K562 (cell line): Measurements from ENCODE around the gene SERTAD1. TPM values are rescaled to one million over a fixed set of nuclear protein-coding genes. Genes with fewer than 3 reads are reported as not detected.

ENCODE experiments used
- ATAC-seq: fragments of 200-7000 bp; cut with Tn5 transposase; 3 replicates; pipeline ENCODE4 v1.9.1; 2020; ENCODE audit warnings: moderate library complexity
- BruUV-seq: library from RNA; stranded (reverse); fragments of 400-500 nt; replicated peaks from 2 replicates; lab custom pipeline; 2021; lab: Mats Ljungman, UMichigan
- CTCF ChIA-PET: fragments of 300-600 bp; formaldehyde crosslinking; extraction: SDS; loops from one replicate; lab custom pipeline; 2021; ENCODE audit warnings: low intra/inter-chr PET ratio; lab: Yijun Ruan, JAX
- POLR2A ChIA-PET: fragments of 300-600, 350-650 bp; sonication (Branson Sonifier 250); formaldehyde crosslinking; extraction: SDS; loops from one replicate; lab custom pipeline; 2021; ENCODE audit warnings: antibody characterized with exemption, inconsistent platforms; lab: Yijun Ruan, JAX
- DNase-seq, 4 experiments: peaks; one replicate each; pipeline versions ENCODE4 v3.0.0 to v3.0.0-alpha.2; 2011 to 2018; ENCODE audit warnings: low spot score in 3 of 4, mixed read lengths in 3 of 4; ENCODE audit errors: extremely low read depth in 1 of 4
- FAIRE-seq: peaks from 2 replicates; lab custom pipeline; 2011; peaks lifted over from hg19 to GRCh38; lab: Jason Lieb, UNC
- H2AFZ ChIP-seq: 2 replicates; pipeline ENCODE4 v1.6.0; 2011; ENCODE audit warnings: low read depth, low read length, control low read depth, inconsistent platforms
- H3K27ac ChIP-seq: fragments of 200-600 bp; 3 replicates; pipeline ENCODE4 v1.8.0; 2011; ENCODE audit warnings: low read depth, mild to moderate bottlenecking, control low read depth, inconsistent platforms, low read length, moderate library complexity, mixed read lengths; ENCODE audit errors: extremely low read depth
- H3K27me3 ChIP-seq, 2 experiments: fragments of 300-600 bp in 1 of 2; 2 replicates in 1 of 2; 3 replicates in 1 of 2; pipeline versions ENCODE4 v1.6.0 to v1.8.0; 2011; ENCODE audit warnings: inconsistent platforms in 2 of 2, low read length in 2 of 2, mild to moderate bottlenecking in 1 of 2, mixed read lengths in 1 of 2, moderate library complexity in 1 of 2; ENCODE audit not compliant: control insufficient read depth in 2 of 2, insufficient read depth in 2 of 2
- H3K36me3 ChIP-seq: fragments of 300-600 bp; 3 replicates; pipeline ENCODE4 v1.8.0; 2011; ENCODE audit warnings: mild to moderate bottlenecking, low read length, inconsistent platforms; ENCODE audit not compliant: control insufficient read depth, insufficient read depth
- H3K4me1 ChIP-seq, 2 experiments: fragments of 200-600 bp in 1 of 2; replicated peaks in 1 of 2; 2 replicates in 1 of 2; 3 replicates in 1 of 2; pipeline versions ENCODE4 v1.5.1 to v1.8.0; 2011; ENCODE audit warnings: inconsistent platforms in 2 of 2, low read length in 2 of 2, mild to moderate bottlenecking in 1 of 2, mixed read lengths in 1 of 2, moderate library complexity in 1 of 2; ENCODE audit not compliant: control insufficient read depth in 2 of 2, insufficient read depth in 2 of 2
- H3K4me2 ChIP-seq: 2 replicates; pipeline ENCODE4 v1.6.1; 2011; ENCODE audit warnings: low read length, control low read depth, inconsistent platforms, mixed read lengths; ENCODE audit not compliant: insufficient read depth
- H3K4me3 ChIP-seq: fragments of 200-600 bp; sonication (generic), shearing (Covaris generic); 2 replicates; pipeline ENCODE4 v1.5.1; 2016; ENCODE audit warnings: control low read depth, inconsistent platforms
- H3K79me2 ChIP-seq: fragments of 200-600 bp; 3 replicates; pipeline ENCODE4 v1.8.0; 2011; ENCODE audit warnings: low read length, inconsistent platforms; ENCODE audit not compliant: control insufficient read depth, insufficient read depth
- H3K9ac ChIP-seq, 2 experiments: 2 replicates each; pipeline versions ENCODE4 v1.6.0 to v1.6.1; 2011; ENCODE audit warnings: low read depth in 2 of 2, low read length in 2 of 2, control low read depth in 1 of 2, inconsistent platforms in 1 of 2, mild to moderate bottlenecking in 1 of 2, mixed read lengths in 1 of 2; ENCODE audit not compliant: insufficient read depth in 1 of 2
- H3K9me1 ChIP-seq: one replicate; pipeline ENCODE4 v1.6.0; 2011; ENCODE audit warnings: inconsistent platforms, mild to moderate bottlenecking, low read length, moderate library complexity; ENCODE audit not compliant: control insufficient read depth, insufficient read depth
- H3K9me3 ChIP-seq: replicated peaks from 2 replicates; pipeline ENCODE4 v1.5.1; 2011; ENCODE audit warnings: low read depth, low read length, inconsistent platforms; ENCODE audit not compliant: control insufficient read depth, insufficient read depth
- H4K20me1 ChIP-seq: replicated peaks from 2 replicates; pipeline ENCODE4 v1.6.1; 2011; ENCODE audit warnings: low read length, inconsistent platforms, mixed read lengths; ENCODE audit not compliant: control insufficient read depth, insufficient read depth
- ZNF121 ChIP-seq: sonication (generic); formaldehyde crosslinking; conservative IDR thresholded peaks from 2 replicates; pipeline ENCODE4 v1.8.0; 2022; ENCODE audit warnings: missing genetic modification reagents
- WGBS: fragments of 100-300 bp; shearing (Covaris generic); methylation state at CpG from one replicate; pipeline ENCODE4 v1.1.6; 2016; ENCODE audit warnings: low coverage, mixed read lengths; ENCODE audit not compliant: insufficient coverage; ENCODE audit errors: missing lambda C conversion rate; 5-methylcytosine and 5-hydroxymethylcytosine counted together
- in situ Hi-C: fragments of 300-500 bp; cut with MboI; formaldehyde crosslinking; loops from 4 replicates; pipeline ENCODE4 v1.15.0; 2018; ENCODE audit warnings: inconsistent platforms, mixed read lengths
- intact Hi-C: fragments of 100-400 bp; cut with micrococcal nuclease; formaldehyde crosslinking; loops from 2 replicates; pipeline ENCODE4 v1.14.2; 2022
- polyA plus RNA-seq, 8 experiments: library from polyadenylated mRNA; depleted of rRNA in 4 of 8; stranded (reverse) in 5 of 8; unstranded in 3 of 8; fragments of >200 nt; fragmentation: Nextera tagmentation in 2 of 8; fragmentation: Illumina TruSeq in 1 of 8; extraction: Ambion mirVana in 2 of 8; extraction: Trizol in 1 of 8; gene quantifications; 2 replicates each; pipeline versions ENCODE4 v1.2.1 to v1.2.3, GENCODE V29; 2011 to 2014; ENCODE audit warnings: inconsistent platforms in 1 of 8, missing spikeins in 1 of 8
- total RNA-seq, 7 experiments: library from RNA; depleted of rRNA in 6 of 7; stranded (reverse); fragments of >200 nt in 6 of 7; fragmentation: Illumina TruSeq in 2 of 7; extraction: Trizol in 2 of 7; gene quantifications; 2 replicates each; pipeline versions ENCODE4 v1.2.1 to v1.2.3, GENCODE V29; 2011 to 2021; ENCODE audit warnings: low replicate concordance in 1 of 7
- TF ChIP-seq, protein P1 (sequence below): fragments of 450-650 bp; IDR thresholded peaks from 2 replicates; pipeline ENCODE4 v1.6.1; 2017; ENCODE audit warnings: antibody characterized with exemption

SERTAD1 gene
- total and polyA plus RNA-seq, 9 of the 15 experiments (the other 6 are each of a cell fraction or from before 2014, with no cell fraction given): 0.15 to 8.7 (median 4.9) TPM

- BruUV-seq: no TSS peak
- FAIRE-seq (no peak), DNase-seq (no peak), ATAC-seq (no peak)
- Histone ChIP-seq H3K4me2 (no peak overlapping the region), H4K20me1 (peaks cover 7% of the 10 kb centered on the region), H3K9ac (no peak overlapping the region), H3K27me3 (no peaks in the 10 kb centered on the region), H3K27ac (no peak overlapping the region), H3K9me1 (peaks cover 4% of the 10 kb centered on the region), H3K4me1 (peaks cover 12 to 26% of the 10 kb centered on the region in 2 experiments; a peak in 4 of 5 replicates), H3K9me3 (no peaks in the 10 kb centered on the region), H3K4me3 (no peak overlapping the region), H3K79me2 (peaks cover 51% of the 10 kb centered on the region), H3K36me3 (peaks cover 69% of the 10 kb centered on the region), H2AFZ (no peak overlapping the region)
- peak; percentile 53 for TF ChIP-seq ZNF121 (CRISPR knock-in tag)
- TF ChIP-seq, protein P1, sequence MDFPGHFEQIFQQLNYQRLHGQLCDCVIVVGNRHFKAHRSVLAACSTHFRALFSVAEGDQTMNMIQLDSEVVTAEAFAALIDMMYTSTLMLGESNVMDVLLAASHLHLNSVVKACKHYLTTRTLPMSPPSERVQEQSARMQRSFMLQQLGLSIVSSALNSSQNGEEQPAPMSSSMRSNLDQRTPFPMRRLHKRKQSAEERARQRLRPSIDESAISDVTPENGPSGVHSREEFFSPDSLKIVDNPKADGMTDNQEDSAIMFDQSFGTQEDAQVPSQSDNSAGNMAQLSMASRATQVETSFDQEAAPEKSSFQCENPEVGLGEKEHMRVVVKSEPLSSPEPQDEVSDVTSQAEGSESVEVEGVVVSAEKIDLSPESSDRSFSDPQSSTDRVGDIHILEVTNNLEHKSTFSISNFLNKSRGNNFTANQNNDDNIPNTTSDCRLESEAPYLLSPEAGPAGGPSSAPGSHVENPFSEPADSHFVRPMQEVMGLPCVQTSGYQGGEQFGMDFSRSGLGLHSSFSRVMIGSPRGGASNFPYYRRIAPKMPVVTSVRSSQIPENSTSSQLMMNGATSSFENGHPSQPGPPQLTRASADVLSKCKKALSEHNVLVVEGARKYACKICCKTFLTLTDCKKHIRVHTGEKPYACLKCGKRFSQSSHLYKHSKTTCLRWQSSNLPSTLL: no peak
- in situ Hi-C loops: no loop called here
- ChIA-PET POLR2A (interaction anchor here (0.6 to 0.8 kb wide), 2 partner anchors 30 to 153 kb away, joined by 4 read pairs; no protein-coding TSS in a partner anchor), CTCF (no interaction called here)
- WGBS: 98% methylated on average over 3 of the region's 3 CpGs
- intact Hi-C loops: no loop called here
Measured at GRCh38 chr19:40458597-40458974, 32.8 kb upstream of the SERTAD1 start.
